ENCODE data around the gene FES.

The FES gene

GRCh38 chr15:90931575-90931827 lies 47.2 kb downstream of the FES start:
- H3K9me3 ChIP-seq (ENCODE audit: low read length), result no peaks in the 10 kb centered on the region
- H3K27ac ChIP-seq (ENCODE audit: low read depth, low read length, poor library complexity, severe bottlenecking), result peak overlapping the region; percentile 90
- no peaks in the 10 kb centered on the region for H3K36me3 ChIP-seq (ENCODE audit: insufficient read depth, low read length)
- H3K4me2 ChIP-seq (ENCODE audit: low read length), result peak overlapping the region; percentile 95
- no peaks in the 10 kb centered on the region for H4K20me1 ChIP-seq (ENCODE audit: insufficient read depth, low read length)
- TF ChIP-seq EZH2 (IDR thresholded peaks at IDR 0.05; ENCODE audit: borderline replicate concordance, low read length), result no peak
- no peak for TF ChIP-seq CTCF (IDR thresholded peaks at IDR 0.05; ENCODE audit: low read length)
- no peaks in the 10 kb centered on the region for H3K79me2 ChIP-seq (ENCODE audit: insufficient read depth, low read length)
- H3K27me3 ChIP-seq (ENCODE audit: insufficient read depth, low read length), result no peaks in the 10 kb centered on the region
- H3F3A ChIP-seq (ENCODE audit: insufficient read depth, low read length), result no peaks in the 10 kb centered on the region
- H3K9me2 ChIP-seq (ENCODE audit: low read depth, low read length), result no peaks in the 10 kb centered on the region
- peaks cover 50% of the 10 kb centered on the region for H3K4me1 ChIP-seq (ENCODE audit: insufficient read depth, low read length, severe bottlenecking)
- H2AFZ ChIP-seq (ENCODE audit: low read length), result no peak overlapping the region
- peak overlapping the region; percentile 92 for H3K4me3 ChIP-seq (ENCODE audit: low read depth, low read length, poor library complexity, severe bottlenecking)
- peak overlapping the region; percentile 89 for H3K9ac ChIP-seq (ENCODE audit: low read length)

- TF ChIP-seq CTCF (IDR thresholded peaks at IDR 0.05; ENCODE audit: low read length) (peak; percentile 92), EZH2 (IDR thresholded peaks at IDR 0.05; ENCODE audit: borderline replicate concordance, low read length) (no peak)
- H3F3A ChIP-seq (ENCODE audit: insufficient read depth, low read length), result no peaks in the 10 kb centered on the region
- peak within 1 kb of the TSS; percentile 90 for H3K27ac ChIP-seq (ENCODE audit: low read depth, low read length, poor library complexity, severe bottlenecking)
- no peaks in the 10 kb centered on the region for H4K20me1 ChIP-seq (ENCODE audit: insufficient read depth, low read length)
- peaks cover 56% of the 10 kb centered on the region for H3K4me1 ChIP-seq (ENCODE audit: insufficient read depth, low read length, severe bottlenecking)
- no peaks in the 10 kb centered on the region for H3K9me3 ChIP-seq (ENCODE audit: low read length)
- no peaks in the 10 kb centered on the region for H3K27me3 ChIP-seq (ENCODE audit: insufficient read depth, low read length)
- peak within 1 kb of the TSS; percentile 89 for H3K9ac ChIP-seq (ENCODE audit: low read length)
- no peaks in the 10 kb centered on the region for H3K79me2 ChIP-seq (ENCODE audit: insufficient read depth, low read length)
- H3K4me2 ChIP-seq (ENCODE audit: low read length), result peak within 1 kb of the TSS; percentile 95
- H2AFZ ChIP-seq (ENCODE audit: low read length), result peak within 1 kb of the TSS; percentile 21; the same call in 1 of the 2 replicates
- no peaks in the 10 kb centered on the region for H3K9me2 ChIP-seq (ENCODE audit: low read depth, low read length)
- H3K4me3 ChIP-seq (ENCODE audit: low read depth, low read length, poor library complexity, severe bottlenecking), result peak within 1 kb of the TSS; percentile 92
- H3K36me3 ChIP-seq (ENCODE audit: insufficient read depth, low read length), result peaks cover 4% of the 10 kb centered on the region; the same call in 1 of the 2 replicates
These were observed 47.7 kb downstream of the FES start, which contains the start of gene HDDC3 for GRCh38 chr15:90931828-90932659. TSS of gene HDDC3 (minus strand) at chr15:90932549. CDS start at chr15:90932540, 9 bp downstream.

GRCh38 chr15:90932660-90932991 lies 48.3 kb downstream of the FES start:
- Histone ChIP-seq H3K9ac (ENCODE audit: low read length) (peak overlapping the region; percentile 89), H3K4me3 (ENCODE audit: low read depth, low read length, poor library complexity, severe bottlenecking) (peak overlapping the region; percentile 92)

More at GRCh38 chr15:90932660-90932991, 48.3 kb downstream of the FES start:
- TF ChIP-seq EZH2 (IDR thresholded peaks at IDR 0.05; ENCODE audit: borderline replicate concordance, low read length) (no peak), CTCF (IDR thresholded peaks at IDR 0.05; ENCODE audit: low read length) (no peak; the same call in 1 of the 2 replicates)
- Histone ChIP-seq H3K79me2 (ENCODE audit: insufficient read depth, low read length) (no peaks in the 10 kb centered on the region), H3F3A (ENCODE audit: insufficient read depth, low read length) (no peaks in the 10 kb centered on the region), H2AFZ (ENCODE audit: low read length) (no peak overlapping the region), H3K9me2 (ENCODE audit: low read depth, low read length) (no peaks in the 10 kb centered on the region), H3K27ac (ENCODE audit: low read depth, low read length, poor library complexity, severe bottlenecking) (peak overlapping the region; percentile 34), H3K36me3 (ENCODE audit: insufficient read depth, low read length) (peaks cover 4% of the 10 kb centered on the region; the same call in 1 of the 2 replicates), H3K9me3 (ENCODE audit: low read length) (no peaks in the 10 kb centered on the region), H4K20me1 (ENCODE audit: insufficient read depth, low read length) (no peaks in the 10 kb centered on the region), H3K4me1 (ENCODE audit: insufficient read depth, low read length, severe bottlenecking) (peaks cover 57% of the 10 kb centered on the region), H3K27me3 (ENCODE audit: insufficient read depth, low read length) (no peaks in the 10 kb centered on the region), H3K4me2 (ENCODE audit: low read length) (peak overlapping the region; percentile 95)

Data from OCI-LY1 (cell line).